SK-N-SH treated with all-trans-retinoic acid at 6 μM for 48 hours (cell line): Measurements from ENCODE around the gene ADIG.

Source experiments
- ATAC-seq: fragments of 200-7000 bp; cut with Tn5 transposase; 3 replicates; pipeline ENCODE4 v1.9.1; 2020; ENCODE audit warnings: mild to moderate bottlenecking, moderate library complexity
- ARNTL ChIP-seq: fragments of 450-650 bp; formaldehyde crosslinking; IDR thresholded peaks from 2 replicates; pipeline ENCODE4 v1.5.0; 2020; ENCODE audit warnings: low read depth, mild to moderate bottlenecking, moderate library complexity, borderline replicate concordance
- BACH2 ChIP-seq: fragments of 250-450 bp; sonication (Bioruptor Pico); IDR thresholded peaks from 2 replicates; pipeline ENCODE4 v1.9.0; 2021; ENCODE audit warnings: mild to moderate bottlenecking, borderline replicate concordance
- ESRRG ChIP-seq: fragments of 250-450 bp; sonication (Bioruptor Pico); IDR thresholded peaks from 2 replicates; pipeline ENCODE4 v1.6.1; 2021; ENCODE audit warnings: mild to moderate bottlenecking
- OSR1 ChIP-seq: fragments of 250-450 bp; sonication (Bioruptor Pico); IDR thresholded peaks from 2 replicates; pipeline ENCODE4 v1.8.0; 2022; ENCODE audit warnings: moderate library complexity, mild to moderate bottlenecking, inconsistent platforms
- PPARA ChIP-seq: fragments of 250-450 bp; sonication (Bioruptor Pico); IDR thresholded peaks from 2 replicates; pipeline ENCODE4 v1.5.0; 2020; ENCODE audit warnings: mild to moderate bottlenecking, borderline replicate concordance
- RARB ChIP-seq: fragments of 250-450 bp; sonication (Bioruptor Pico); IDR thresholded peaks from 2 replicates; pipeline ENCODE4 v1.8.0; 2021; ENCODE audit warnings: mild to moderate bottlenecking, moderate library complexity
- SNAI2 ChIP-seq: fragments of 250-450 bp; sonication (Bioruptor Pico); IDR thresholded peaks from 2 replicates; pipeline ENCODE4 v1.5.0; 2020; ENCODE audit warnings: mild to moderate bottlenecking, moderate library complexity
- TOX ChIP-seq: fragments of 250-450 bp; sonication (Bioruptor Pico); IDR thresholded peaks from 2 replicates; pipeline ENCODE4 v1.8.0; 2021; ENCODE audit warnings: mild to moderate bottlenecking, moderate library complexity, borderline replicate concordance
- ZC3H10 ChIP-seq: fragments of 250-450 bp; sonication (Bioruptor Pico); IDR thresholded peaks from 2 replicates; pipeline ENCODE4 v1.5.1; 2021; ENCODE audit warnings: mild to moderate bottlenecking, moderate library complexity
- ZFP3 ChIP-seq: fragments of 250-450 bp; sonication (Bioruptor Pico); IDR thresholded peaks from 2 replicates; pipeline ENCODE4 v1.5.0; 2020; ENCODE audit warnings: mild to moderate bottlenecking, moderate library complexity
- ZFP30 ChIP-seq: fragments of 450-650 bp; formaldehyde crosslinking; IDR thresholded peaks from 2 replicates; pipeline ENCODE4 v1.5.0; 2022; ENCODE audit warnings: mild to moderate bottlenecking, moderate library complexity
- ZNF8 ChIP-seq: fragments of 450-650 bp; formaldehyde crosslinking; IDR thresholded peaks from 2 replicates; pipeline ENCODE4 v1.5.0; 2020; ENCODE audit warnings: mild to moderate bottlenecking, moderate library complexity
- TF ChIP-seq, protein P1 (sequence below): fragments of 250-450 bp; sonication (Bioruptor Pico); IDR thresholded peaks from 2 replicates; pipeline ENCODE4 v1.5.1; 2021; ENCODE audit warnings: mild to moderate bottlenecking, moderate library complexity
- TF ChIP-seq, protein P2 (sequence below): fragments of 250-450 bp; sonication (Bioruptor Pico); IDR thresholded peaks from 2 replicates; pipeline ENCODE4 v1.5.0; 2020; ENCODE audit warnings: mild to moderate bottlenecking, moderate library complexity
- TF ChIP-seq, protein P3 (sequence below): fragments of 250-450 bp; sonication (Bioruptor Pico); IDR thresholded peaks from 2 replicates; pipeline ENCODE4 v1.8.0; 2020; ENCODE audit warnings: mild to moderate bottlenecking, moderate library complexity, borderline replicate concordance
- TF ChIP-seq, protein P4 (sequence below): fragments of 250-450 bp; sonication (Bioruptor Pico); IDR thresholded peaks from 2 replicates; pipeline ENCODE4 v1.8.0; 2021; ENCODE audit warnings: low read depth, mild to moderate bottlenecking, moderate library complexity, borderline replicate concordance
- TF ChIP-seq, protein P5 (sequence below): fragments of 250-450 bp; sonication (Bioruptor Pico); IDR thresholded peaks from 2 replicates; pipeline ENCODE4 v1.5.1; 2020; ENCODE audit warnings: low read depth, mild to moderate bottlenecking, moderate library complexity

Gene ADIG

DNA sequence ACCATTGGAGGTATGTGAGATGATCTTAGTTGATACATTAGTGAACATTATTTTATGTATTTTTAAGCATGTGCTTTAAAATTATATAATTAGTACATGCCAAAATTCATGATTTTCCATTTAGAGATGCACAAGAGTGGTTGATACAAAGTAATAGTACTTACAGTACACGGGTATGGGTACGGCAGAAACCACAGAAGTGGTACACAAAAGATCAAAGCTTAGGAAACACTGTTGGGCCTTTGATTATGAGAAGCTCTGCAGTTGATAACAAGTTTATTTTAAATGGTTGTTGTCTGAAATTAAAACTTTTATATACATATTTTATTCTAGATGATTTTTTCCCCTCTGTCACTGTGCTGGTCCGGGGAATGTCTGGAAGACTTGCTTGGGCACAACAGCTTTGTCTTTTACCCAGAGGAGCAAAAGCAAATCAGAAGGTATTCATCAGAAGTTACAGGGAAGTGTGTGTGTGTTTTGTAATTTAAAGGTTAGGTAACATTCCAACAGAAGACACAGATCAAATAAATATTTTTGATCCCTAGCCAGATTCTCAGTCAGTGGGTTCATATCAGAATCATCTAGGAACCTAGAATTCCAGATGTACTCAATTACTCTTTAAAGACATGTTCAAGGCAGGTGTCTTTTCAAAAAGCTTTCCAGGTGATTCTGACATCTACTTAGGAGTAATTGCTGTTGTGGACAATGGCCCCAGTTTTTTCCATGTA, 32.5 kb upstream of the ADIG start (continued):
- TF ChIP-seq RARB (no peak), BACH2 (CRISPR knock-in tag) (no peak), OSR1 (CRISPR knock-in tag) (no peak), TOX (CRISPR knock-in tag) (no peak)
- TF ChIP-seq, protein P1, sequence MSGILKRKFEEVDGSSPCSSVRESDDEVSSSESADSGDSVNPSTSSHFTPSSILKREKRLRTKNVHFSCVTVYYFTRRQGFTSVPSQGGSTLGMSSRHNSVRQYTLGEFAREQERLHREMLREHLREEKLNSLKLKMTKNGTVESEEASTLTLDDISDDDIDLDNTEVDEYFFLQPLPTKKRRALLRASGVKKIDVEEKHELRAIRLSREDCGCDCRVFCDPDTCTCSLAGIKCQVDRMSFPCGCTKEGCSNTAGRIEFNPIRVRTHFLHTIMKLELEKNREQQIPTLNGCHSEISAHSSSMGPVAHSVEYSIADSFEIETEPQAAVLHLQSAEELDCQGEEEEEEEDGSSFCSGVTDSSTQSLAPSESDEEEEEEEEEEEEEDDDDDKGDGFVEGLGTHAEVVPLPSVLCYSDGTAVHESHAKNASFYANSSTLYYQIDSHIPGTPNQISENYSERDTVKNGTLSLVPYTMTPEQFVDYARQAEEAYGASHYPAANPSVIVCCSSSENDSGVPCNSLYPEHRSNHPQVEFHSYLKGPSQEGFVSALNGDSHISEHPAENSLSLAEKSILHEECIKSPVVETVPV (CRISPR knock-in tag): no peak
- TF ChIP-seq, all 23 proteins: peak for 0

DNA sequence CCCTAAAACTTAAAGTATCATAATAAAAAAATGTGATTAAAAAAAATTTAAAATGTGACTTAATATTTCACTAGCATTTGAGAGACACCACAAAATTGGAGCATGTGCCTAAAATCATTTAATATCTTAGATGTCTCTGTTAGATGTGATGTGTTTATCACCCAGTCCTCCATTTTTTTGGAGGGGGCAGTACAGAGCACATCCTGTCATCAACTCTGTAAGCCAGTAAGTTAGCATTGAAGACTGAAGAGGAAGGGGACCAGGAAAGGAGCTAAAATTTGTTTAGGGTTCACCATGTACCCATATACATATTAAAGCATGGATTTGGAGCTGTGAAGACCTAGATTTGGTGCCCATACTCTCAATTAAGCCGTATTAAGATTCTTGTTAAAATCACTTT, 30.7 kb upstream of the ADIG start:
- TF ChIP-seq OSR1 (CRISPR knock-in tag): no peak
- no peak for TF ChIP-seq ARNTL
- ATAC-seq: no peak

DNA sequence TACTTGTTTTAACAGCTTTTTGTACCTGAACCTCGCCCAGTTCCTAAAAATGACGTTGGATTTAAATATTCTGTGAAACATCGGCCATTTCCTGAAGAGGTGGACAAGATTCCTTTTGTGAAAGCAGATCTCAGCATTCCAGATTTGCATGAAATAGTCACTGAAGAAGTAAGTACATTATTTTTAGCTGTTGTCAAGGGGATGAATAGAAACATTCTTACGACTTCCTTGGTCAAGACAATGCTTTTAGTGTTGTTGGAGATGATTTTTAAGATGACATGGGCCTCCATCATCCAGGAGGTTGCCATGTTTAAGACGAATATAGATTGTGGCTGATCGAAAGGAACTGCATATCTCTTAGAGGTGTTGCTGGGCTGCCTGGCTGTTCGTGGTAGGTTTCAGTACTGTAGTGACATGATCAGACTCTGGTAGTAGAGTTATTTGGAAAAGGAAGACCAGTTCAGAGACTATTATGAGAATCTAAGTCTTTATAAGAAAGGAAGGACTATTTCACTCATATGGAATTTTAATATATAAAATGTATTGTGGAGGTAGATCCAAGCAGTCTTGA, 29.9 kb upstream of the ADIG start:
- ATAC-seq: no peak
- no peak for TF ChIP-seq ZFP3 (CRISPR knock-in tag)
- no peak for TF ChIP-seq ZNF8 (CRISPR knock-in tag)

DNA sequence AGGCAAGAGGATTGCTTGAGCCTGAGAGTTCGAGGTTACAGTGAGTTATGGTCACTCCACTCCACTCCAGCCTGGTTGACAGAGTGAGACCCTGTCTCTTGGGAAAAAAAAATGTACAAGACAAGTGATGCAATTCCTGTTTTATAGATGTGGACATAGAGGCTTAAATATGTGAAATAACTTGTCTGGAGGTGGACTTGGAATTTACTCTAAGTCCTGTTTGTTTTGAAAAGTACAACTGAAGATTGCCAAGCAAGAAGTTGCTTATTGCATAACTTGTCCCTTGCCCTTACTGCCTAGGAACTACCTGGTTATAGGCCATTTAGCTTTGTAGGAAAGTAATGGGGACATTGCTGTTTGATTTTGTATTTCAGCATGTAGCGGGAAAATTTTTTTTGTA, 26.0 kb upstream of the ADIG start:
- TF ChIP-seq, protein P1 (CRISPR knock-in tag): no peak
- TF ChIP-seq PPARA (CRISPR knock-in tag) (no peak), SNAI2 (CRISPR knock-in tag) (no peak), OSR1 (CRISPR knock-in tag) (no peak), RARB (no peak), TOX (CRISPR knock-in tag) (no peak), ZFP30 (CRISPR knock-in tag) (no peak)
- TF ChIP-seq, protein P2, sequence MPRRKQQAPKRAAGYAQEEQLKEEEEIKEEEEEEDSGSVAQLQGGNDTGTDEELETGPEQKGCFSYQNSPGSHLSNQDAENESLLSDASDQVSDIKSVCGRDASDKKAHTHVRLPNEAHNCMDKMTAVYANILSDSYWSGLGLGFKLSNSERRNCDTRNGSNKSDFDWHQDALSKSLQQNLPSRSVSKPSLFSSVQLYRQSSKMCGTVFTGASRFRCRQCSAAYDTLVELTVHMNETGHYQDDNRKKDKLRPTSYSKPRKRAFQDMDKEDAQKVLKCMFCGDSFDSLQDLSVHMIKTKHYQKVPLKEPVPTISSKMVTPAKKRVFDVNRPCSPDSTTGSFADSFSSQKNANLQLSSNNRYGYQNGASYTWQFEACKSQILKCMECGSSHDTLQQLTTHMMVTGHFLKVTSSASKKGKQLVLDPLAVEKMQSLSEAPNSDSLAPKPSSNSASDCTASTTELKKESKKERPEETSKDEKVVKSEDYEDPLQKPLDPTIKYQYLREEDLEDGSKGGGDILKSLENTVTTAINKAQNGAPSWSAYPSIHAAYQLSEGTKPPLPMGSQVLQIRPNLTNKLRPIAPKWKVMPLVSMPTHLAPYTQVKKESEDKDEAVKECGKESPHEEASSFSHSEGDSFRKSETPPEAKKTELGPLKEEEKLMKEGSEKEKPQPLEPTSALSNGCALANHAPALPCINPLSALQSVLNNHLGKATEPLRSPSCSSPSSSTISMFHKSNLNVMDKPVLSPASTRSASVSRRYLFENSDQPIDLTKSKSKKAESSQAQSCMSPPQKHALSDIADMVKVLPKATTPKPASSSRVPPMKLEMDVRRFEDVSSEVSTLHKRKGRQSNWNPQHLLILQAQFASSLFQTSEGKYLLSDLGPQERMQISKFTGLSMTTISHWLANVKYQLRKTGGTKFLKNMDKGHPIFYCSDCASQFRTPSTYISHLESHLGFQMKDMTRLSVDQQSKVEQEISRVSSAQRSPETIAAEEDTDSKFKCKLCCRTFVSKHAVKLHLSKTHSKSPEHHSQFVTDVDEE (CRISPR knock-in tag): no peak
- TF ChIP-seq, protein P3, sequence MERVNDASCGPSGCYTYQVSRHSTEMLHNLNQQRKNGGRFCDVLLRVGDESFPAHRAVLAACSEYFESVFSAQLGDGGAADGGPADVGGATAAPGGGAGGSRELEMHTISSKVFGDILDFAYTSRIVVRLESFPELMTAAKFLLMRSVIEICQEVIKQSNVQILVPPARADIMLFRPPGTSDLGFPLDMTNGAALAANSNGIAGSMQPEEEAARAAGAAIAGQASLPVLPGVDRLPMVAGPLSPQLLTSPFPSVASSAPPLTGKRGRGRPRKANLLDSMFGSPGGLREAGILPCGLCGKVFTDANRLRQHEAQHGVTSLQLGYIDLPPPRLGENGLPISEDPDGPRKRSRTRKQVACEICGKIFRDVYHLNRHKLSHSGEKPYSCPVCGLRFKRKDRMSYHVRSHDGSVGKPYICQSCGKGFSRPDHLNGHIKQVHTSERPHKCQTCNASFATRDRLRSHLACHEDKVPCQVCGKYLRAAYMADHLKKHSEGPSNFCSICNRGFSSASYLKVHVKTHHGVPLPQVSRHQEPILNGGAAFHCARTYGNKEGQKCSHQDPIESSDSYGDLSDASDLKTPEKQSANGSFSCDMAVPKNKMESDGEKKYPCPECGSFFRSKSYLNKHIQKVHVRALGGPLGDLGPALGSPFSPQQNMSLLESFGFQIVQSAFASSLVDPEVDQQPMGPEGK (CRISPR knock-in tag): no peak
- TF ChIP-seq, protein P4, sequence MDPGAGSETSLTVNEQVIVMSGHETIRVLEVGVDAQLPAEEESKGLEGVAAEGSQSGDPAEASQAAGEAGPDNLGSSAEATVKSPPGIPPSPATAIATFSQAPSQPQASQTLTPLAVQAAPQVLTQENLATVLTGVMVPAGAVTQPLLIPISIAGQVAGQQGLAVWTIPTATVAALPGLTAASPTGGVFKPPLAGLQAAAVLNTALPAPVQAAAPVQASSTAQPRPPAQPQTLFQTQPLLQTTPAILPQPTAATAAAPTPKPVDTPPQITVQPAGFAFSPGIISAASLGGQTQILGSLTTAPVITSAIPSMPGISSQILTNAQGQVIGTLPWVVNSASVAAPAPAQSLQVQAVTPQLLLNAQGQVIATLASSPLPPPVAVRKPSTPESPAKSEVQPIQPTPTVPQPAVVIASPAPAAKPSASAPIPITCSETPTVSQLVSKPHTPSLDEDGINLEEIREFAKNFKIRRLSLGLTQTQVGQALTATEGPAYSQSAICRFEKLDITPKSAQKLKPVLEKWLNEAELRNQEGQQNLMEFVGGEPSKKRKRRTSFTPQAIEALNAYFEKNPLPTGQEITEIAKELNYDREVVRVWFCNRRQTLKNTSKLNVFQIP (CRISPR knock-in tag): no peak
- no peak for ATAC-seq

DNA sequence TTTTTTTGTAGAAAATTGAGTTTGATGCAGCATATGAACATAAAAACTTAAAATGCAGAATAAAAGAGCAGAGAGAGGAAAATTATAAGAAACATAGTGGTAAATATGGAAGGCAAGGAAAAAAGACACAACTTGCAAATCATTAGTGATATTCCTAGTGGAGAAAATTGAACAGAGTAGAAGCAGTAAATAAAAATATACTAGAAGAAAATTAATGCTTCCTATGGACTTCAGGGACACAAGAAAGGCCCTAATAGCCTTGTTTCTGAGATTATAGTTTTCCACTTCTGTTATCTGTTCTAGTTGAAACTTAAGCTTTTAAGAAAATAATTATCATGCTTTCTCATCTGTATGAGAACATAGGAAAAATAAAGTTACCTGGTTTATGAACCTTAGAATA, 25.6 kb upstream of the ADIG start:
- ATAC-seq: no peak
- TF ChIP-seq ZFP3 (CRISPR knock-in tag) (no peak), ZC3H10 (CRISPR knock-in tag) (no peak), ESRRG (CRISPR knock-in tag) (no peak), RARB (no peak)
- TF ChIP-seq, protein P2 (CRISPR knock-in tag): no peak
- TF ChIP-seq, protein P5, sequence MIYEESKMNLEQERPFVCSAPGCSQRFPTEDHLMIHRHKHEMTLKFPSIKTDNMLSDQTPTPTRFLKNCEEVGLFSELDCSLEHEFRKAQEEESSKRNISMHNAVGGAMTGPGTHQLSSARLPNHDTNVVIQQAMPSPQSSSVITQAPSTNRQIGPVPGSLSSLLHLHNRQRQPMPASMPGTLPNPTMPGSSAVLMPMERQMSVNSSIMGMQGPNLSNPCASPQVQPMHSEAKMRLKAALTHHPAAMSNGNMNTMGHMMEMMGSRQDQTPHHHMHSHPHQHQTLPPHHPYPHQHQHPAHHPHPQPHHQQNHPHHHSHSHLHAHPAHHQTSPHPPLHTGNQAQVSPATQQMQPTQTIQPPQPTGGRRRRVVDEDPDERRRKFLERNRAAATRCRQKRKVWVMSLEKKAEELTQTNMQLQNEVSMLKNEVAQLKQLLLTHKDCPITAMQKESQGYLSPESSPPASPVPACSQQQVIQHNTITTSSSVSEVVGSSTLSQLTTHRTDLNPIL (CRISPR knock-in tag): no peak
